Measurements from ENCODE around the gene SERPINB7.

DNA sequence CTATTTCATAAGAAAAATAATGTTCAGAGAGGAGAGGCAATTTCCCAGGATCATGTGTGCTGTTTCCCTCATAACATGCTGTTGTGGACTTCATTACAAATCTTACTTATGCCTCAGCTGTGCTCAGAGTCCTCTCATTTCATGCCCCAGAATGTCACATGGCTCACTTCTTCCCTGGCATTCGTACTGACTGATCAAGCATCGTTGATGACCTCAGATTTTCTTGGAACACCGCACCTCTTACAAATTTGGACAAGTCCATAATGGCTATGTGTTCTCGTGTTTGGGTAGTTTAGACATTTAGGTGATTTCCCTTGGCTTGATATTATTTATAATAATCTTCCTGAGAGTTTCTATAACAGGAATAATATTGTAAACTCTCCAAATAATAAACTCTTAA is 32.9 kb downstream of the SERPINB7 start:
- TF ChIP-seq SP1 (IDR thresholded peaks at IDR 0.05; ENCODE audit: low read depth, low read length) (no peak), MXI1 (IDR thresholded peaks at IDR 0.05; ENCODE audit: low read depth, low read length) (no peak), MYC (IDR thresholded peaks at IDR 0.05; ENCODE audit: insufficient read depth, insufficient read length, insufficient replicate concordance, low read length, severe bottlenecking) (no peak), POLR2A (IDR thresholded peaks at IDR 0.05; ENCODE audit: low read depth, low read length) (no peak), SIX5 (IDR thresholded peaks at IDR 0.05; ENCODE audit: low read depth, low read length, severe bottlenecking) (no peak)
- TF ChIP-seq, protein P1, sequence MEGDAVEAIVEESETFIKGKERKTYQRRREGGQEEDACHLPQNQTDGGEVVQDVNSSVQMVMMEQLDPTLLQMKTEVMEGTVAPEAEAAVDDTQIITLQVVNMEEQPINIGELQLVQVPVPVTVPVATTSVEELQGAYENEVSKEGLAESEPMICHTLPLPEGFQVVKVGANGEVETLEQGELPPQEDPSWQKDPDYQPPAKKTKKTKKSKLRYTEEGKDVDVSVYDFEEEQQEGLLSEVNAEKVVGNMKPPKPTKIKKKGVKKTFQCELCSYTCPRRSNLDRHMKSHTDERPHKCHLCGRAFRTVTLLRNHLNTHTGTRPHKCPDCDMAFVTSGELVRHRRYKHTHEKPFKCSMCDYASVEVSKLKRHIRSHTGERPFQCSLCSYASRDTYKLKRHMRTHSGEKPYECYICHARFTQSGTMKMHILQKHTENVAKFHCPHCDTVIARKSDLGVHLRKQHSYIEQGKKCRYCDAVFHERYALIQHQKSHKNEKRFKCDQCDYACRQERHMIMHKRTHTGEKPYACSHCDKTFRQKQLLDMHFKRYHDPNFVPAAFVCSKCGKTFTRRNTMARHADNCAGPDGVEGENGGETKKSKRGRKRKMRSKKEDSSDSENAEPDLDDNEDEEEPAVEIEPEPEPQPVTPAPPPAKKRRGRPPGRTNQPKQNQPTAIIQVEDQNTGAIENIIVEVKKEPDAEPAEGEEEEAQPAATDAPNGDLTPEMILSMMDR (IDR thresholded peaks at IDR 0.05 in 2 of 3, conservative IDR thresholded peaks at IDR 0.05 in 1 of 3; ENCODE audit: control insufficient read depth in 2 of 3, extremely low read depth in 1 of 3, insufficient read depth in 1 of 3, low read depth in 3 of 3, low read length in 3 of 3): no peak
- TF ChIP-seq, protein P2, sequence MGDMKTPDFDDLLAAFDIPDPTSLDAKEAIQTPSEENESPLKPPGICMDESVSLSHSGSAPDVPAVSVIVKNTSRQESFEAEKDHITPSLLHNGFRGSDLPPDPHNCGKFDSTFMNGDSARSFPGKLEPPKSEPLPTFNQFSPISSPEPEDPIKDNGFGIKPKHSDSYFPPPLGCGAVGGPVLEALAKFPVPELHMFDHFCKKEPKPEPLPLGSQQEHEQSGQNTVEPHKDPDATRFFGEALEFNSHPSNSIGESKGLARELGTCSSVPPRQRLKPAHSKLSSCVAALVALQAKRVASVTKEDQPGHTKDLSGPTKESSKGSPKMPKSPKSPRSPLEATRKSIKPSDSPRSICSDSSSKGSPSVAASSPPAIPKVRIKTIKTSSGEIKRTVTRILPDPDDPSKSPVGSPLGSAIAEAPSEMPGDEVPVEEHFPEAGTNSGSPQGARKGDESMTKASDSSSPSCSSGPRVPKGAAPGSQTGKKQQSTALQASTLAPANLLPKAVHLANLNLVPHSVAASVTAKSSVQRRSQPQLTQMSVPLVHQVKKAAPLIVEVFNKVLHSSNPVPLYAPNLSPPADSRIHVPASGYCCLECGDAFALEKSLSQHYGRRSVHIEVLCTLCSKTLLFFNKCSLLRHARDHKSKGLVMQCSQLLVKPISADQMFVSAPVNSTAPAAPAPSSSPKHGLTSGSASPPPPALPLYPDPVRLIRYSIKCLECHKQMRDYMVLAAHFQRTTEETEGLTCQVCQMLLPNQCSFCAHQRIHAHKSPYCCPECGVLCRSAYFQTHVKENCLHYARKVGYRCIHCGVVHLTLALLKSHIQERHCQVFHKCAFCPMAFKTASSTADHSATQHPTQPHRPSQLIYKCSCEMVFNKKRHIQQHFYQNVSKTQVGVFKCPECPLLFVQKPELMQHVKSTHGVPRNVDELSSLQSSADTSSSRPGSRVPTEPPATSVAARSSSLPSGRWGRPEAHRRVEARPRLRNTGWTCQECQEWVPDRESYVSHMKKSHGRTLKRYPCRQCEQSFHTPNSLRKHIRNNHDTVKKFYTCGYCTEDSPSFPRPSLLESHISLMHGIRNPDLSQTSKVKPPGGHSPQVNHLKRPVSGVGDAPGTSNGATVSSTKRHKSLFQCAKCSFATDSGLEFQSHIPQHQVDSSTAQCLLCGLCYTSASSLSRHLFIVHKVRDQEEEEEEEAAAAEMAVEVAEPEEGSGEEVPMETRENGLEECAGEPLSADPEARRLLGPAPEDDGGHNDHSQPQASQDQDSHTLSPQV (IDR thresholded peaks at IDR 0.05): no peak
